ENCODE results near the gene MYL6.

DNA sequence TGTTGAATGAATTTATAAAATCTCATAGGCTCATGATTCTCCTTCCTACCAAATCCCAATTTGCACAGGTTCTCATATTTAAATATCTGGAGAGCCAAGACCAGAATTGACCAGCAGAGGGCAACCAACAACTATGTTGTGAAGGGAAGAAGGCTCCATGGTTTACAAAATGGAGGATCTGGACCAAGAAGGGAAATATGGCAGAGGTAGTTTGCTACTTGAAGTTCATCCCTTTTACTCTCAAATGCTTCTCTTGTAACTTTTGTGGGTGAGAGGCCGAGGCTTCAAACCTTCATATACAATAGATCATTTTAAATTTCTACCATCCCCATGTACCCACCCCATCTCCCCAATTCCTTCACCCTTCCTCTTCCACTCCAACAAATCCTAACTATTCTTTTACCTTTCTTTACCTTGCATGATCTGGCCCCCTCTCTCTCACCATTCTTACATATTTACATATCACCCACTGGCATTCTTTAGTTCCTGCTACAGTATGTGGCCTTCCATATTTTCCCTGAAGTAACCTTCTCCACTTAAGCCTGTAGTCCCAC lies 34.9 kb downstream of the MYL6 start:
- TF ChIP-seq, protein P1, sequence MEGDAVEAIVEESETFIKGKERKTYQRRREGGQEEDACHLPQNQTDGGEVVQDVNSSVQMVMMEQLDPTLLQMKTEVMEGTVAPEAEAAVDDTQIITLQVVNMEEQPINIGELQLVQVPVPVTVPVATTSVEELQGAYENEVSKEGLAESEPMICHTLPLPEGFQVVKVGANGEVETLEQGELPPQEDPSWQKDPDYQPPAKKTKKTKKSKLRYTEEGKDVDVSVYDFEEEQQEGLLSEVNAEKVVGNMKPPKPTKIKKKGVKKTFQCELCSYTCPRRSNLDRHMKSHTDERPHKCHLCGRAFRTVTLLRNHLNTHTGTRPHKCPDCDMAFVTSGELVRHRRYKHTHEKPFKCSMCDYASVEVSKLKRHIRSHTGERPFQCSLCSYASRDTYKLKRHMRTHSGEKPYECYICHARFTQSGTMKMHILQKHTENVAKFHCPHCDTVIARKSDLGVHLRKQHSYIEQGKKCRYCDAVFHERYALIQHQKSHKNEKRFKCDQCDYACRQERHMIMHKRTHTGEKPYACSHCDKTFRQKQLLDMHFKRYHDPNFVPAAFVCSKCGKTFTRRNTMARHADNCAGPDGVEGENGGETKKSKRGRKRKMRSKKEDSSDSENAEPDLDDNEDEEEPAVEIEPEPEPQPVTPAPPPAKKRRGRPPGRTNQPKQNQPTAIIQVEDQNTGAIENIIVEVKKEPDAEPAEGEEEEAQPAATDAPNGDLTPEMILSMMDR (IDR thresholded peaks at IDR 0.05; ENCODE audit: poor library complexity, severe bottlenecking) = peak; percentile 86
- TF ChIP-seq EZH2 (IDR thresholded peaks at IDR 0.05; ENCODE audit: borderline replicate concordance, insufficient read depth, low read length, poor library complexity, severe bottlenecking) (no peak), RAD21 (conservative IDR thresholded peaks at IDR 0.05) (peak; percentile 82)
